HG03196 (cell line): Measurements from ENCODE around the gene EEPD1.

Experiments used
- ATAC-seq: cut with Tn5 transposase; IDR thresholded peaks from one replicate; pipeline ENCODE4 v1.9.1; 2021; ENCODE audit not compliant: unreplicated experiment

The EEPD1 gene

GRCh38 chr7:36188906-36189305 lies 35.9 kb downstream of the EEPD1 start:
- no peak for ATAC-seq

DNA sequence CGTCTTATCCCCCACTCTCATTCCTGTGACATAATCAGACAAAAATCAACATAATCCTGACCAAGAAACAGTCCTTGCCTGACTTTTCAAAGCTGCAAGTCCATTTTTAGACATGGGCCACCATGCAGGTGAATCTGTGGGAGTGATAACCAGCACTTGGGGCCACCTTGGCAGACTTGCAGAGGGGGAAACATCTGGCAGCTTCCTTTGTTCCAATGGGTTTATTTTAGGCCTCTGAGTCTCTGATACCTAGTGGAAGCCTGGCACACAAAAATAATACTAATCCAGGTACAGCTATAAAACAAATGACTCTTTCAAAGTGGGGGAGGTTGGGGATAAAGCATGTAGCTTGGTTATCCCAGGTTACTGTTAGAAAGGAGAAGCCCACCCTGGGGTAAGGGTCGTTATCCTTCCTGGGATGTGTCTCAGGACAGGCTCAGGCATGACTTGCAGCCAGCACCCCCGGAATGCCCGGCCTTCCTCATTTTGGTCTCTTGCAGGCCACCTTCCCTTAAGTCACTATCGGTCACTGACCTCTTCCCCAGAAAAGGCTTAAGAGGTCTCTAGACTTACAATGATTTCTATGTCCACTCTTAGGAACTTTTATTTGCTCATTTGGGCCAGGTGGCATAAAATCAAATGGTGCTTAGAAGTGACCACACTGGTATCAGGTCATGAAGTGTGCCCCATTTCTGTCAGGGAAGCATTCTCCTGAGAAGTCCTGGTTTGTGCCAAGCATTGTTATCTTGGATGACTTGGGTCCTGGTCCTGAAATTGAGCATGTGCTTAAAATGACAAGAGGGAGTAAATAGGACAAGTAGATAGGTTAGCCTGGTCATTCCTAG lies 37.6 kb downstream of the EEPD1 start:
- no peak for ATAC-seq

DNA sequence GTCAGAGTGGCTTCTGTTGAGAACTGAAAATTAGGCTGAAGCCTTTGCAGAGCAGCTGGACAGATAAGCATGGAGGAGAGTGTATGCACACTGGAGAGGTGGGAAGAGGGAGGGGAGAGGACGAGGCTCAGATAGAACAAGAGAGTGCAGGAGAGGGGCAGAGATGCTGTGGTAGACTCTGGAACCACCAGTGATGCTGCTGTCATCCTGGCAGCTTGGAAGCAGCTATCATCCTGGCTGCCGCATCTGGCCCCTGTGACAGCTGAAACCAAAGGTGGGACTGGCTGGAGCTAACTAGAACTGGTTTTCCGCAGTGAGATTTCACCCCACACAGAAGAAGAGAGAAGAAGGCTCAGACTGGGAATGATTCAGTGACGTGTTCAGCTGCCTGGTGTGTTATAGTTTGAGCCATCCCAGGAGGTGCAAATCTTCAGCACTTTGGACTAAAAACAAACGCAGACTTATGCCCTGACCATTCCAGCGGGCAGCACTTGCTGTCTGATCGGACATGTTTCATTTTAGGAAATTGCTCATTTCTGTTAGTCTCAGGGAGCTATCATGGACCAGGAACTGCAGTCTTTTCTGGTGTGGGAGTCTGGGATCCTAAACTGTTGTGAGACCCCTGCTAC lies 38.4 kb downstream of the EEPD1 start:
- ATAC-seq: no peak

DNA sequence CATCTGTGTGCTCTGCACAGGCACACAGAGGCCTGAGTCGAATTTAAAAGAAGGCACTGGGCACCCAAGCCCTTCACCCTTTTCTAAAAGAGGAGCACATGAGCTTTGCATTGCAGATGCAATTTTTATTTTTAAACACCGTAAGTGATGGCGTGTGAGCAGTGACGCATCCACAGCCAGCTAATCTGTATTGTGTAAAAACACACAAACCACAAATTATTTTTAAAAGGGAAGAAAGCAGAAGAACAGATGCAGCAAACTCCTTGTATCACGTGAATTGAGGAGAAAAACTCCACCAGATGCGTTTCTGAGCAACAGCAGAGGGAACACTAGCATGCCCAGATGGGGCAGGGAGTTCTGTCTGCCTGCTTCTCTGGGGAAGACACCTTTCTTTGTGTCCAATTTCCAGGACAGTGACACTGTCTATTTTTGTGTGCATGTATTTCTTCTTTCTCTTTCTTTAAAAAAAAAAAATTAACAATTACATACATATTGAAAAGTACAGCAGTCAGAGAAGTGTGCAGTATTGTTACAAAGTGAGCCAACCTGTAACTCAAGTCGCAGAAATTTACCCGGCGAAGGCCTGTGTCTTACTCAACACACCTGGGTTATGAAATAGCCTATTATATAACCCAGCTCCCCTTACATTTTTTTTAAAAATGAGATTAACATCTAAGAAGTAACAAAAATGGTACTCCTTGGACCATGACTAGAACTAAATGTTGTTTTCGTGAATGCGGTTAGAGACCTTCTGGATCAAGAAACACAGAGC lies 39.2 kb downstream of the EEPD1 start:
- no peak for ATAC-seq

DNA sequence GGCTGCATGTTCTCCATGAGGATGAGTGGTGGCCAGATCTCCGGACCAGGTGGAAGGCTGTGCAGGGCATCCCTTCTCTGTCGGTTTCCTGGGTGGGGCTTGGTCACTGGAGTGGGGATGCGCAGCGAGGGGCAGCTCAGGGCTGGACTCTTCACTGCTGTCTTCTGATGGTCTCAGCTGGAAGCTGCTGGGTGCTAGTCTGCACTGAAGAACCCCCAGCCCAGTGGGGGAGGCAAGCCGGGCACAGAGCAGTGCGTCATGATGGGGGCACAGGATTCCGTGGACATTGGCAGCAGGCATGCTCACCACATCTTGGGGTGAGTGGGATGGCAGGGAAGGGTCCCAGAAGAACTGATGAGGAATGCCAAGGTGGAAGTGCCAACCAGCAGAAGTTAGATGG lies 39.8 kb downstream of the EEPD1 start:
- no peak for ATAC-seq

DNA sequence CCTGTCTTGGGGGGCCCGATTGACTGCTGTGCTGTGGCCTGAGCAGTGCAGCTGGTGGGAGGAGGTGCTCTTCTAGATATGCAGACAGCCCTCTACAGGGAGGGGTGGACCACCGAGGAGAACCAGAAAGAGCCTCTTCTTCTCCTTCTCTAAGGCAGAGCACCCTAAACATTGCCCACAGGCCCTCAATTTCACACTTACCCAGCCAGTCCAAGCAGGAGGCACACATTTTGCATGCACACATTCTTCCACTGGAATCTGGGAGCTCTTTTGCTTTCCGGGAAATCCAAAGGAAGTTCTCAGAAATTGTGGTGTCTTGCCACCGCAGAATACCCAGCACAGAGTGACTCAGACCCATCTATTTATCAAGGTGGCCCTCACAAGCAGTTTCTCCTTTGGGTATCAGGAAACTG lies 45.8 kb downstream of the EEPD1 start:
- no peak for ATAC-seq

DNA sequence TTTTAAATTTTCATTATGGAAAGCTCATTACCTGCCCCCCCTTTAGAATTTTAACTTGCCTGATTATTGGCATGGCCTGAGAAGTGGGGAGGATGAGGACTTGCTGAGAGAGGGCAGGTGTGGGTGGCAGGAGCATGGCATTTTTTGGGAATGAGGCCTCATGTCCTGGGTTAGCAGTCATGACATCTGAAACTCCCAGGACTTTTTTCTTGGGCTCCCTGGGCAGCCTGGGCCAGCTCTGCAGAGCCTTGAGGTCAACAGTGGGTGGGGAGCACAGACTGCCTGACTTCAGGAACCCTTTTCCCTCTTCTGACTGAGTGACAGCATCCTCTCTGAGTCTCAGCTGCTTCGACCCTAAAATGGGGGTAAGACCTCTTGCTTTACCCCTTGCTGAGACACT lies 46.3 kb downstream of the EEPD1 start:
- ATAC-seq: no peak

- no peak for ATAC-seq
Measured at GRCh38 chr7:36201122-36201723, 48.2 kb downstream of the EEPD1 start.

DNA sequence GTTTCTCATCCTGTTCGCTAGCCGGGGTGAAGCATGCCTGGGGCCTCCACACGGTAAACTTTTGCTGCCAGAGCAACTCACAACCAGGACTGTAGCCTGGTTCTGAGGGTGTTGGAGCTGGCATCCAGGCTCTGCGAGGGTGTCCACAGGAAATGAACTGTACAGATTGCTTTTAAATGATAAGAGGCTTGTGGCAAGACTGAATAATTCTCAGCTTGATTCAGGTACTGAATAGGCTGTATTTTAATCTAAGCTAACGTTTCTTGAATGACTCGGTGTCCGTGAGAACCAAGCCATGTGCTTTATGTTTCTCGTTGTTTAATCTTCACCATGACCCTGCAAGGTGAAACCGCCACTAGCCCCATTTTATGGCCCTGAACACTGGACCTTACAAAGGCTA lies 49.3 kb downstream of the EEPD1 start:
- no peak for ATAC-seq

GRCh38 chr7:36203071-36203790 lies 50.2 kb downstream of the EEPD1 start:
- ATAC-seq: no peak

DNA sequence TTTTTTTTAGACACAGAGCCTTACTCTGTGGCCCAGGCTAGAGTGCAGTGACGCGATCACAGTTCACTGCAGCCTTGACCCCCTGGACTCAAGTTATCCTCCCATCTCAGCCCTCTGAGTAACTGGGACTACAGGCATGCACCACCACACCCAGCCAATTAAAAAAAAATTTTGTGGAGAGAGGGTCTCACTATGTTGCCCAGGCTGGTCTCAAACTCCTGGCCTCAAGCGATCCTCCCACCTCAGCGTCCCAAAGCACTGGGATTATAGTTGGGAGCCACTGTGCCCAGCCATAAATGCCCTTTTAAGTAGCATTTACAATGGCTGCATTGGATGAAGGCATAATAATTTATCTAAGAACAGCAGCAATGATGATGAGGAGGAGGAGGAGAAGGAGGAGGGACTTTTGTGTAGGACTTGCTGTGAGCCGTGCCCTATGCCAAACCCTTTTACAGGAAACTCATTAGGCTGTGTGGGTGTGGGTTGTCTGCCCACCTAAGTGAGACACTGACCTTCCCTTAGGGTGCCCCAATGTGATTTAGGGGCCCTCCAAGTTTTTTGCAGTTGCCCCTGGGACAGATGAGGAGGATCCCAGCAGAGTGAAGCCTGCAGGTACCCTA lies 51.1 kb downstream of the EEPD1 start:
- ATAC-seq: no peak

DNA sequence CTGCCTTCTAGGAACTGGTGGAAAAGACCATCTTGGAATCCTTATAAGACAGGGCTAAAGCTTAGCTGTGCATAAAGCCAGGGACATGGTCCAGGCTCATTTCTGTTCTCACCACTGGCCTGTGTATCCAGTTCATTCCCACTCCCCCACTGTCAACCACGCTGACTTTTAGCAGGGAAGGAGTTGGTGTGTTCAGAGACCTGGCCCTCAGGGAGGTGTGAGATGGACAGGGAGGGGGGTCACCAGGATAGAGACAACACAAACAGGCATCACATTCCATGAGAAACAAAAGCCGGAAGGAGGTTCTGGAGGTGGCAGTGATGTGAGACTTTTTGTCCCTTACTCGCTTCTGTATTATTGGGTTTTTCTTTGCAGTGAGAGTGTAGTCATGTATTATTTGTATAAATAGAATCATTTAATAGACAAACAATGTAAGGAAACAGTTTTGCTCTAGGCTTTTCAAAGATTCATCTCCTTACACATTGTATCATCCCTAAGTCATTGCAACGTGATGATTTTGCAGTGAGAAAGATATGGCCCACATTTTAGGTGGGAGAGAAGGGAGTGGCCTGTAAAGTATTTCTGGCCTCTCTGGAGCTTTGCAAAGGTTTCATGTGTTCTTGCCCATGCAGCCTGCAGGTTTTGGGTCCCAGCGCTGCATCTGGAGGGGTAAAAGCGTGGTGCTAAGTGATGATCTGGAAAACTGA lies 52.0 kb downstream of the EEPD1 start:
- no peak for ATAC-seq

- no peak for ATAC-seq
Measured at GRCh38 chr7:36205803-36206202, 52.7 kb downstream of the EEPD1 start.

DNA sequence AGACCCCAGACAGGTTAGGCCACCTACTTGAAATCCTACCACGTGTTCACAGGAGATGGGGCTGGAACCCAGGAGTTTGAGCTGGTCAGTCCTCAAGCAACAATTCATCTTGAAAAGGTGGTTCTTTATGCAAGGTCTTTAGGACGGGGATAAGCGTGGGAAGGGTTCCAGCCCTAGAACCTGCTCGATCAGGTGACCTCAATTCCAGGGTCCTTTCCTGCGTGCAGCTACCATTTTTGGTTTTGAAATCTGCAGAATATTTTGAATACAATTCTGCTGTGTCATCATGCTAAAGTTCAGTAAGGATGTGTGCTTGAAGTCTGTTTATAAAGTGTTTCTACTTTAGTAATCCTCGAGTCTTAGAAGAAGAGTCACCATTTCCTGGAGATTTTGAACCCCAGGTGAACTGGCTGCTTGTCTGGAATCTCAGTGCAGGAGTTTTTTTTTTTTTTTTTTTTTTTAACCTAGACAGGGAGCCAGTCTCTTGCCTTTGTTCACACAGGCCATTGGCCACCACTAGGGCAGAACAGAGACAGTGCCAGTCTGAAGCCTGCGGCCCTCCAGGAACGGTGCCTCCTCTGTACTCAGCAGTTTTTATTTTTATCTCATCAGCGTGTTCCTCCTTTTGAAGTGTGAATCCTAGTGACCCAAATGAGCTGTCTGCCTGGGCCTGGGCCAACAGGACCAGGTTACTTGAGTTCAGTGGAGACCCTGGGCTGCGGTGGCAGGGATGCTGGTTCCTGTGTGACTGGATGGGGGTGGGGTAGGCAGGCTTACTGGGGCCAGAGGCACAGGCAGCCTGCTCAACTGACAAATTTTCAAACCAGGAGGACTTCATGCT lies 54.6 kb downstream of the EEPD1 start:
- no peak for ATAC-seq

DNA sequence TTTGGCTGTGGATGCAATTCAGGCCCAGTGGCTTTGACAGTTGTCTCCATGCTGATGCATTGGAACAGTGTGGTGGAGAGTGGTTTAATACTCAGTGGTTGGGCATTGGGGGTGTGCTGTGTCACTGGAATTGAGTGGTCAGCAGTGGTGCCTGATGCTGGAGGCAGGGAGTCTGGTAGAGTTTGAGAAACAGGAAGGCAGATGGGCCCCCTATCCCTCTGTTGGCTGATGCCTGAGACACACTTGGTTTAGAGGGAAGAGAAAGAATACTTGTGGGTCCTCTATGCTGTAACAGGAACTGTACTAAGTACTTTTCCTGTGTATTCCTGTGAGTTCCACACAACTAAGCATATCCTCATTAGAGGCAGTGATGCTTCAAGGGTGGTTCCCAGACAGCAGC lies 55.4 kb downstream of the EEPD1 start:
- no peak for ATAC-seq

GRCh38 chr7:36208997-36209813 lies 56.2 kb downstream of the EEPD1 start:
- no peak for ATAC-seq

GRCh38 chr7:36209814-36210183 lies 56.7 kb downstream of the EEPD1 start:
- ATAC-seq: no peak

DNA sequence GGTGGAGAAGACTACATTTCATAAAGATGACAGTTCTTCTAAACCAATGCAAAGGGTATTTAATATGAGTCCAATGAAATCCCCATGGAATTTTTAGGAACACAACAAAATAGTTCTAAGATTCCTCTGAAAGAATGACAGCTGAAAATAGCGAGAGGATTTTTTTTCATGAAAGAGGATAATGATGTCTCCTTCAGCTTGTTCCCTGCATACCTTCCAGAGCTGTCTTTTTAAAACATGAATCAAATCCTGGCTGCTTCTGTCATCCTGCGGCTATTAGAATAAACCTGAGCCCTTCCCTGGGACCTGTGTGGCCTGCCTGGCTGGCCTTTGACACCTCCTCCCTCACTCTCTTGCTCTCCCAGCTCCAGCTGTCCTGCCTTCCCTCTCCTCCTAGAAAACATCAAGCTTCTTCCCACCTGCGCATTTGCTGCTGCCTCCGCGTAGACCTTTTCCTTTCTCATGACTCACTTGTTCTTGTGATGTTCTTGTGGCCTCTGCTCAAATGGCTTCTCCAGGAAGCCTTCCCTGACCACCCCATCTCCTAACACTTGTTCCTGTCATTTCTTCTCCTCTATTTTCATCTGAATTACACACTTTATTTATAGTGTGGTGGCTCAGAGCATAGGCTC lies 57.4 kb downstream of the EEPD1 start:
- no peak for ATAC-seq
